GM21367 (cell line): Measurements from ENCODE around the gene STPG4.
"Not testable (repeated sequence)": the region's sequence is repeated elsewhere in the genome, so short reads cannot be mapped to it uniquely, and the experiment has no call there.

Experiments used
- ATAC-seq: cut with Tn5 transposase; IDR thresholded peaks from one replicate; pipeline ENCODE4 v1.9.1; 2021; ENCODE audit not compliant: unreplicated experiment

Gene STPG4, protein sequence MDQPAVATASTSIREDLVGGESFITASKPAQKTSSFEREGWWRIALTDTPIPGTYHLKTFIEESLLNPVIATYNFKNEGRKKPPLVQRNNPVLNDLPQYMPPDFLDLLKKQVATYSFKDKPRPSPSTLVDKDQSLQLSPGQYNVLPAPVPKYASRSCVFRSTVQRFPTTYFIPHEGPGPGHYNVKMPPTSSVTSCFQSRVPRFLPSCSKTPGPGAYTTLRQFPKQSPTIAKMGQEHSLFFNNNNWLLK

DNA sequence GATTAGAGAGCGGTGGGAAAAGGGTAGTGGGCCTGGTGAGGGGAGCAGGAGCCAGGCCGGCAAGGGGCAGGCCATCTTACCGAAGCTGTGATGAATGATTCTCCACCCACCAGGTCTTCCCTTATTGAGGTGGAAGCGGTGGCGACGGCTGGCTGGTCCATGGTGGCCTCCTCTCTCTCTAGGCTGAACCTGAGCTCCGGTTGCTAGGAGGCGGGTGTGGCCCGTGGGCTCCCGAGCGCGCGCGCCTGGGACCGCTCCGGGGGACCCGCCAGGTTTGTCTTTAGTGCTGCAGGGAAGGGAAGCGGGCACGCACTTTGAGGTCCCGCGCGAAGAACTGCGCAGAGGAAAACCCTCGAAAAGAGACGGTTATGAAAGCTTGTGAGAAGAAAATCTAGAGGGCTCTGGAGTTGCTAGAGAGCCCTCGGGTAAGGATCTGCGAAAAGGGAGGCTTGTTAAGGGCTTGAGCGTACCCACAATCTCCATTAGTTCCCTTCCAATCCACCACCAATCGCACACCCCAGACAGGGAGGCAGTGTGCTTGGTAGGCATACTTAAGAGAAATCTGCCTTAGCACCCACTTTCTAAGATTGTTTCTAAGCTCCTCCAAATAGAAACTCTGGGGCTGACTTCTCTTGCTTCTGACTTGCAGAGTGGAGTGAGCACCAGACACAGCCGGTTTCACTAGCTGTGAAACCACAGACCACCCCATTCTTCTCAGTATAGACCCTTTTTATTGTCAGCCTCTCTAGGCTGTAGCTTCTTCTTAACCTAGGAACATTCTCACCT lies at the start of gene STPG4:
Gene STPG4 (minus strand): TSS at position 218 of the 786 bp plus-strand sequence. CDS start 57 bp downstream, at position 161.
- no peak for ATAC-seq

DNA sequence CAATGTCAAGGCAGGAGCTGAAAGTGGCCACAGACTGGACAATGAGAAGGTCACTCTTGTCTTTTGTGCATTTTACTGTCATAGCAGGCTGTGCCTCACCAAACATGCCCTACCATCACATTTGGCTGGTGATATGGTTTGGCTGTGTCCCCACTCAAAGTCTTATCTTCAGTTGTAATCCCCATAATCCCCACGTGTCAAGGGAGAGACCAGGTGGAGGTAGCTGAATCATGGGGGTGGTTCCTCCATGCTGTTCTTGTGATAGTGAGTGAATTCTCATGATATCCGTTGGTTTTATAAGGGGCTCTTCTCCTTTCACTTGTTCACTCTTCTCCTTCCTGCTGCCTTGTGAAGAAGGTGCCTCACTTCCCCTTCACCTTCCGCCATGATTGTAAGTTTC lies 49.6 kb upstream of the STPG4 start:
- ATAC-seq, result no peak

DNA sequence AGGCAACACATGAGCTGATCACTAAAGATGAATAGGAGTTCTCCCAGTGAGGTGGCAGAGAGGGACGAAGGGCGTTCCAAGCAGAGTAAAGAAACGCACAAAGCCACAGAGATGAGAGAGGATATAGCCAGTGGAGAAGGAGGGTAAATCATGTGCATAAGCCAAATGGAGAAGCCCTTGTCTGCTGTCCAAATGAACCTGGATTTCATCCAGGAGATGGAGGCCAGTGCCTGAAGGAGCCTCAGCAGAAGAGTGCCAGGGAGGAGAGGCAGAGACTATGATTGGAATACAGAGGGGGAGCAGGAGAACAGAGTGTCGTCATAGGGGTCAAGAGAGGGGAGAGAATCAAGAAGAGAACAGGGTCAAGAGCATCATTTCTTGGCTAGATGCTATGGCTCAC lies 48.9 kb upstream of the STPG4 start:
- ATAC-seq, result no peak

DNA sequence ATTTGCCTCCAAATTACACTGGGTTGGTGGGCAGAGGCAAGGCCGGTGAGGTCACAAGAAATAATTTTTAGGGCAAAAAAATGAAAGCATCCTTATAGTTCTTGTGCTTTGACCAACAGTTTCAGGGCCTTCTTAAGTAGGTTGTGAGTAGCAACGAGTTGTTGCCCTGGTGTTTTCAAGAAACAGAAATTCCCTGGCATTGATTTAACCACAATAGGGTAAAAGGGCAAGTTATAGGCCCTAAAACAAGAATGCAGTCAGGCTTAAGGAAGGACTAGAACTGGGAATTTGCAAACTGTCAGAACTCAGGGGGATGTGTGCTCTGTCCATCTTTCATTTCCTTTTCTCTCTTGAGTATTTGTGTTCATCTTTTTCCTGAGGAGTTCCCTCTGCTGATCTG lies 46.1 kb upstream of the STPG4 start:
- ATAC-seq, result no peak

DNA sequence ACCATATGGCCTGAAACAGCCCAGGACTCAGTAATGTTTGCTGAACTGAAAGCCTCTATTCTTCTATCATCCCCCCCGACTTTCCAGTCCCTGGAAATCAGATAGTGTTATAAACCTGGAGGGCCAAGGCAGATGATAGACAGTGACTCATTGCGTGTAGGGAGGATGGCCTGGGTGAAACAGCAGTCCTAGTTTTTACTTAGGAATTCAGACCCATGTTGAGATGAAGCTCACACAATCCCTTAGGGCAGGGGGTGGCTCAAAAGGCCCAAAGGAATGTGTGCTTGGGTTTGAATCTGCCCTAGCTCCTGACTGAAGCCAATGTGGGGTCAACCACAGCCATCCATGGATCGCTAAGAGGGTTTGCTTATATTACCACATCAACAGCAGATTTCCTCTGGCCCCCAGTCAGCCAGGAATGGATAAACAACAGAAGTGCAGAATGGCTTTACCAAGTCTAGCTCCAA lies 43.9 kb upstream of the STPG4 start:
- ATAC-seq, result no peak

DNA sequence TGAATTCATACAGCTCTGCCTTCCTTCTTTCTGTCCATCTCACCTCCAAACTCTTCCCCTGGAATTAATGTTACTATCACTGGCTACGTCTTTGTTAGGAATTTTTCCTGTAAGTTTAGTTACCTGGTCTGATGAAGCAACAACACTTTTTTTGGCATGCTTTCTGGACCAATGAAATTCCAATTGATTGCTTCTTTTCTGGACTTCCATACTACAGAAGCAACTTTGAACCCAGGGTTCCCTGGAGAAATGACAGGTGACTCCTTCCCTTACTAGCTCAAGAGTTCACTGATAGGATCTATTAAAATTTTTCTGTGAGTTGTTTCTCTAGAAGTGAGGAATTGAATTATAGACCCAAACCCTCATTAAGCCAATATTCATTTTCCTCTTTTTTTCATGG lies 41.4 kb upstream of the STPG4 start:
- ATAC-seq, result no peak

DNA sequence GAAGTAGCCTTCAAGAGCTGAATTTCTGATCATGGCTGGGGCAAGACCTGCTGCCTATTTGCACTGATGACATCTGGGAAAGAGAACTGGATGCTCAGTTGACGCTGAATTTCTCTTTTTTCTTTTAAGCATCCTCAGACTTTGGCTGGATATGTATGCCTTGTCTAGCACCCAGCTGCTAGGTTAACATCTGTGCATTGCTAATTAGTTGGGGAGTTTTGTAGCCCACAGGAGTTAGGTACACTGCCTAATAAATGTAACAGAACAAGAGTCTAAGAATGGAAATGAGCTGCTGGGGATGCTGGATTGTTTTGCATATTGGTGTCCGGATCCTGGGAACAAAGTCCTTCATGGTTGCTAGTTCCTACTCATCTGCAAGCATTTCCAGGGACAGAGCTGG lies 40.9 kb upstream of the STPG4 start:
- ATAC-seq, result no peak

DNA sequence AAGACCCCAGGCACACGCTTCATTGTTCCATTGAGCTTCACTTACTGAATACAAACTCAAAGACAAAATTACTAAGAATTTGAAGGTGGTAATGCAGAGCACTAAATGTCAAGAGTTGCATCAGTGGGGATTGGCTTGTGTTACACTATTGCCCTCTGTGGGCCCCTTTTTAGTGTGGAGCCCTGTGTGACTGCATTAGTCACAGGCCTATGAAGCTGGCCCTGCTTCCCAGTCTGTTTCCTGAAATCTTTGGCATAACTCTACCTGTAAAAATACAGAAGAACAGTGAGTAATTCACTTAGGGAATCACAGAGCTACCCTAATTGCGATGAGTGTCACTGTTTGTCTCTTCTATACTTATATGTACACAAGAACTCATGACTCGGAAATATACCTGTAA lies 40.0 kb upstream of the STPG4 start:
- ATAC-seq, result no peak

DNA sequence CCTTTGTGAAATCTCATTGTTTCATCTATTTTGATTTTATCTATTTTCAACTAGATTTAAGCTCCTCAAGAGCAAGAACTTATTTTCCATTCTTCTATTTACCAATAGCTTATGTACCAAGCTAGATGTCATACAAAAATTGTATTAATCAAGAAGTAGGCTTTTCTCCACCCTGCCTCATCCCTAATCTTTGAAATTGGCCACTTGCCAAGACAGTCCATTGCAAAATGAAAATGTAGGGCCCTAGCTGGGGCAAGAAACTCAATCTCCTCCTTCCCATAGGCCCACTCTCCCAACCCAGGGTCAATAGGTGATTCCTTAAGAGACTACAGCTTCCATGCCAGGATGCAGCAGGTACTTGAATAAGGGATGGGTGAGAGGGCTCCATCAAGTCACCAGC lies 39.3 kb upstream of the STPG4 start:
- ATAC-seq, result no peak

DNA sequence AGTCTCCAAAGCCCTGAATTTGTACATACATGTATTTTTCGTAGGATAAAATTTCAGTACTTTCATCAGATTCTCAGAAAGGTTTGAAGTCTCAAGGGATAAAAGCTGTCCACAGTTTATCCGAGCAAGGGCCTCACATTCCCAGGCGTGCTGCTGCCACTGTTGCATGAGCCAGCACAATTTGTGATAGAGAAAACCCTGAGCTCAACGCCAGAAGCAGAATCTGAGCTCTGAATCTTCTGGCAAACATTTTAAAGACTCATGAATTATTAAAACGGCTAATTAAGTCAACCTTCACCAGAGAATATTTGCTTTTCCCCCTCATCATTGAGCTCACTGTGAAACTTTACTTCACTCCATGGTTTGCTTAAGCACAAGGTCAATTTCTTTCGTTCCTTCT lies 38.5 kb upstream of the STPG4 start:
- ATAC-seq, result no peak

DNA sequence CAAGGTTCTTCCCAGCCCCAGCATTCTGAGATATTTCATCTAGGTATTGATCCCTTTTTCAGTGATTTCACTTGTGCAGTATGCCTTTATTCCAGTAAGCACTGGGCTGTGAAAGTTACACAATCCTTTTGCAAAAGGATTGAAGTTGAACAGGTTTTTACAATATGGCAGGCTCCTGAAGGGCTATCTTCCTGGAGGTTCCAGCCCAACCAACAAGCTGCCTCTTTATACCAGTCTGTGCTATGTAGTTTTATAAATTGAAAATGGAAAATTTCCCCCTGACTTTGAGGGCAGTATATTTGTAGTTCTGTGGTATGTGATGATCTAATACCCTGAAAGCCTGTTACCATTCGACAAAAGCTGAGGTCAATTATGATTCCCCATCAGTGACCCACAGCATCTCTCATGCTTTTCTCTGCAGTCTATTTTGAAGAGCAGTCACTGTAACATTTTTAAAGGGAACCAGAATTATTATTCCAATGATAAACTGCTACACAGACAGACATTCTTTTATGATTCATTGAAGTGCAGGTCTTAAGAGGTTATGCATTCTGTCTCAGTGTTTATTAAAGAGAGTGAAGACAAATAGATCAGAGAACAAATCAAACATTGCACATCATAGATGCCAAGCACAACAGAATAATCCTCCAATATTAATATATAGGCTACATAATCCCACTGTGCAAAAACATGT lies 35.2 kb upstream of the STPG4 start:
- ATAC-seq, result no peak

DNA sequence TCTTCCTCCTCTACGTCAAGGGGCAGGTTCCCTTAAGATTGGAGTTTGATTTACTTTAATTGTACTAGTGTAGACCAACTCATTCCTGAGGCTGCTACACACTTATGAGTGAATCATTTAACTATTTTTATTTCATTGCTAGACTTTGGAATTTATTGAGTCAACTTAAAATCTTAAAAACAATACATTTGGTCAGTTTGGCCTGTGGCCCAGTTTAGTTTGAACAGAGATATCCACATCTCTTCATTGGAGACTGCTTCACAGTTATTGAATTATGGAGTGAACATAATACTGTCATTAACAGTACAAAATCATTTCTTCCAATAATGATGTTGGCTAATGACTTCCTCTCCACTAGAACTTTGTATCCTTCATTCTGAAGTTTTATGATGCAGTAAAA lies 34.5 kb upstream of the STPG4 start:
- ATAC-seq, result no peak

DNA sequence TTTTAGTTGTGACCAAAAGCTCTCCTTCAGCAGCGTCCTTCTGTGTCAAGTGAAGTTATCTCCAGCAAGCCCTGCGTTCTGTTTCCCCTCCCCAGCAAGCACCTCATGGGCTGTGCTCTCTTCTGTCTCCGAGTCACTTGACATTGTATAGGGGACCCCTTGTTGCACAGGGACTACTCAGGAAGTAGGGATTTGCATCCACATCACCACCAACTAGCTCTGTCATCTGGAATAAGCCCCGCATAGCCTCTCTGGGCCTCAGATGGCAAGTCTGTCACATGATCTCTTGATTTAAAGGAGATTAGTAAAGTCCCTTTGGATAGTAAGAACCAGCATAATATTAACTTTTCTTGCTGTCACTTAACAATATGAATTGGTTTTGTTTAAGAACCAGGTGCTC lies 32.0 kb upstream of the STPG4 start:
- ATAC-seq, result no peak

DNA sequence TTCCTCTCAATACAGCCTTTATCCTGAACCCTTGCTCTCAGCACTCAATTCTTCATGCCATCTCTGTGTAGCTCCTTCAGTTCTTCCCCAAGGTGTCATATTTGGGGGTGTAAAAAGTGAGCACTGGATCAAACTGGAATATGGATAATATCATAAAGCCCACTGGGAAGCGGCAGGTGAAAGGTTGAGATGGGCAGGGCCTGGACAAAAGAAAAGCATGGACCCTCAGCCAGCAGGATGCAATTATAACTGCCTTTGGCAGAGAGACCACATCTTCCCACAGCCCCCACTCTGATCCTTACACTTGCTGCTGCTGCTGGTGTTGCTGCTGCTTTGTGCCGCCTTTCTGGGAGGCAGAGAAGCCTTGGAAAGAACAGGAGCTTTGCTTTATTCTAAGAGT lies 31.2 kb upstream of the STPG4 start:
- ATAC-seq, result no peak

DNA sequence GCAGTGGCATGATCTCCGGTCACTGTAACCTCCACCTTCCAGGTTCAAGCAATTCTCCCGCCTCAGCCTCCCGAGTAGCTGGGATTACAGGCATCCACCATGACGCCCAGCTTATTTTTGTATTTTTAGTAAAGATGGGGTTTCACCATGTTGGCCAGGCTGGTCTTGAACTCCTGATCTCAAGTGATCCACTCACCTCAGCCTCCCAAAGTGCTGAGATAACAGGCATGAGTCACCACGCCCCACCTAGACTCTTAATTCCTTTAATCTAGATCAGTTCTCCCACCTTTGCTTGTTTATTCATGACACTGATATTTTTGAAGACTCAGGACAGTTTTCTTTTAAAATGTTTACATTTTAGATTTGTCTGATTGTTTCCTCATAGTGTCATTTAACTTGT lies 30.0 kb upstream of the STPG4 start:
- ATAC-seq, result not testable (repeated sequence)

DNA sequence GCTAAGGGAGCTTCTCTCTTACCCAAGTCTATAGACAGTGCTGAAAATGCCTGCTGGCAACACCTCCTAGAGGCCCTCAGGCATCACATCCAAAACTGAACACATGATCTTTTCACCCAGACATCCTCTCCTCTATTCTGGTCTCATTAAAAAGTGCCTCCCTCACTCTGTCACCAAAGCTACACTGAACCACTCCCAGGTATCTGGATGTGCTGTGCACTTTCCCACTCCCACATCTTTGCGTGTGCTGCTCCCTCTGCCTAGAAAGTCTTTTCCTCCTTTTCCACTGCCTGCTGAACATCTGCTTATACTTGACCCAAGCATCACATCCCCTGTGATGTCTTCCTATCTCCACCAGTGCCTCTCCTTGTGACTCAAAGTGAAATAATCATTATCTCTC lies 26.1 kb upstream of the STPG4 start:
- no peak for ATAC-seq

DNA sequence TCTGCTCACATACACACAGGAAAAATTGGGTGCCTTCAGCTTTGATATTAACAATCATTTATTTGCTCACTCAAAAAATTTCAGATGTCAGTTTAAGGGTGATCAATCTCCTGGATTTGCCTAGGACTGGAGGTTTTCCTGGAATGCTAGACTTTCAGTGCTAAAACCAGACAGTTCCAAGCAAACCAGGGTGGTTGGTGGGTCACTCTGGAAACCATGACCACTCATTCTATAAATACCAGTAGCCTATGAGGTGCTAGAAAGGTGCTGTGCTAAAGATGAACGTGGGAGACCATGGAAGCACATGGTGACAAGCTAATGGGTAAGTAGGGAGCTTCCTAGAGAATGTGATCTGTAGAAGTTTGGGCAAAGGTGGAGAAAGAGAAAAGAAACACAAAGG lies 25.4 kb upstream of the STPG4 start:
- ATAC-seq, result no peak

DNA sequence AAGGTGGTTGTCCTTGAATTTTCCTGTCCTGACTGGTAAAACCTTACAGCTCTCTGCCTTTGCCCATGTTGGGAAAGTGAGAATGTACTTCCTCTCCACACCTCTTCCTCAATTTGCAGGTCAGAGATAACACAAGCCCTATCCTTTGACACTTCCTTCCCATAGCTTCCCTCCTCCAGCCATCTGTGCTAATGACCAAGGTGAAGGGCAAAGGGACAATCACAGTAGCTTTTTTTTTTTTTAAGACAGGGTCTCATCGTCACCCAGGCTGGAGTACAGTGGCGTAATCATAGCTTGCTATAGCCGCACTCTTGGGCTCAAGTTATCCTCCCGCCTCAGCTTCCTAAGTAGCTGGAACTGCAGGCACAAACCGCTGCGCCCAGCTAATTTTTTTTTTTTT lies 24.3 kb upstream of the STPG4 start:
- no peak for ATAC-seq

DNA sequence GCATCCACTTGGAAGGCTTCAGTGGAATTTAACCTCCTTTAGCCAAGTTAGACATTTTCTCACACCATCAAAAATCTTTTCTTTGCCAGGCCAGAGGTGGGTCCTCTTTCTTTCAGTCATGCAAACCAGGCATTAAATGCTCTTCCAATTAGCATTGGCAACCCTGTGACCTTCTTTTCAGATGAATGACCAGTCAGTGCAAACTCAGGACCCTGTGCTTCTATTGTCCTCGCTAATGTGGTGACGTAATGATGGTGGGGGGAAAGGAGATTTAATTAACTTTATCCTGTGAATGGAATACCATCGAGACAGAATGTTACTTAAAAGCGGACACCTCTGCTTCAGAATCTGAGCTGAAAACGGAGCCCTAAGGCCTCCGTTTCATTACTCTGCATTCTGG lies 23.2 kb upstream of the STPG4 start:
- ATAC-seq, result no peak

DNA sequence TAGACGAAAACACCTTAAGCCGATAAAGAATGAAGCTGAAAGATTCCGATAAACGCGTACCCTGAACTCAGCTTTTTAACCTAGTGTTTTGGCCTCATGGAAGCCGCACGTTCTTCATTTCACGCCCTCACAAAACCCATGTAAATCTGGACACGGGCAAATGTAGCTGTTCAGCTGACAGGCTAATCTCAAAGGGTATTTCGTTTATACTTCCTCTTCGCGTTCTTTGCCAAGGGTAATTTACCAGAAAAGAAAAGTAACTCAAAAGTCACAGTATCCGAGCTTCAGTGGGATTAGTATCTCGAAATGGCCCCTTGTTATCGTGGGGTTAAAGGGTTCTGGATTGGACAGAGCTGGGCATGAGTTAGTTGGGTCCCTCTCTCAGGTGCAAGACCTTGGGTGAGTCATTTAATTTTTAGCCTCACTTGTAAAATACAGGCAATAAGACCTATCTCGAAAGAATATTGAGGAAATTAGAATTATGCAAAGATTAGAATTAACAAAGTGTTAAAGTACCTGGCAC lies 22.0 kb upstream of the STPG4 start:
- peak; percentile 5 for ATAC-seq

DNA sequence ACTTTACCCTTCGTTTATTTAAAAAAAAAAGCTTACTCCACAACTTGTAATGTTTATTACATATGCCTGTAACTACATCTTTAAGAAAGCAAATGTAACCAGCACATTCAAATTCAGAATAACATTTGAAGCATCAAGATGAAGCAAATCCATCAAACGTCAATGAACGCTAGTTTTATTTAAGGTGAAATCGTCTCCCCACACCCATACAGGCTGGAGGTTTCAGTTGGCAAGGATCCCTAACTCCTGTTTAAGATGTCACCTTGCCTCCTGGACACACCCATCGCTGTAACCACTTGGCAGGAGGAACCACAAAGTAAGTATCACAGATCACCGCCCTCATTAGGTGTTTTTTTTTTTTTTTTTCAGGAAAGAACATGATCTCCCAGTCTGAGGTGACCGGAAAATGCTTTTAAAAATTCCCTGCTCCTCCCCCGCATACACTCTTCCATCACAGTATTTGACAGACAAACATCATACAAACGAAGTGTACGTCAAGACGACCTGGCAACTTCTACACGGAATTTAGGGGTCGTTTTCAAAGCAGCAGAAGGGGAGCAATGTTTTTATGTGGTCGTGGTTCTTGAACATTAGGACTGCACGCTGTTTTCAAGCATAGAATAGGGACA lies 19.7 kb upstream of the STPG4 start:
- ATAC-seq, result no peak
